SJSA1 (cell line): ENCODE results near the gene FBXO27. TPM values are rescaled to one million over a fixed set of nuclear protein-coding genes. Genes with fewer than 3 reads are reported as not detected.
"Not testable (repeated sequence)": the region's sequence is repeated elsewhere in the genome, so short reads cannot be mapped to it uniquely, and the experiment has no call there.

Experiments used
- DNase-seq, 2 experiments: peaks; one replicate each; pipeline ENCODE4 v3.0.0-alpha.2; 2015 to 2020; ENCODE audit warnings: low spot score in 2 of 2, low read depth in 1 of 2
- H3K27ac ChIP-seq: fragments of 250-450 bp; sonication (Bioruptor Pico); 2 replicates; pipeline ENCODE4 v1.5.1; 2020; ENCODE audit warnings: mild to moderate bottlenecking, moderate library complexity
- H3K27me3 ChIP-seq: fragments of 250-450 bp; sonication (Bioruptor Pico); replicated peaks from 2 replicates; pipeline ENCODE4 v1.5.1; 2020; ENCODE audit warnings: mild to moderate bottlenecking, moderate library complexity
- H3K36me3 ChIP-seq: fragments of 250-450 bp; sonication (Bioruptor Pico); 2 replicates; pipeline ENCODE4 v1.5.1; 2020; ENCODE audit warnings: mild to moderate bottlenecking
- H3K4me1 ChIP-seq: fragments of 250-450 bp; sonication (Bioruptor Pico); replicated peaks from 2 replicates; pipeline ENCODE4 v1.6.1; 2021; ENCODE audit warnings: mild to moderate bottlenecking
- H3K4me3 ChIP-seq: fragments of 250-450 bp; sonication (Bioruptor Pico); 2 replicates; pipeline ENCODE4 v1.5.1; 2020; ENCODE audit warnings: mild to moderate bottlenecking
- H3K9me3 ChIP-seq: fragments of 250-450 bp; sonication (Bioruptor Pico); replicated peaks from 2 replicates; pipeline ENCODE4 v1.5.1; 2020; ENCODE audit warnings: mild to moderate bottlenecking
- total RNA-seq: library from RNA; depleted of rRNA; stranded (reverse); fragments of >200 nt; shearing (Covaris generic); gene quantifications from 2 replicates; pipeline ENCODE4 v1.2.3, GENCODE V29; 2014; rRNA removed

The FBXO27 gene, protein sequence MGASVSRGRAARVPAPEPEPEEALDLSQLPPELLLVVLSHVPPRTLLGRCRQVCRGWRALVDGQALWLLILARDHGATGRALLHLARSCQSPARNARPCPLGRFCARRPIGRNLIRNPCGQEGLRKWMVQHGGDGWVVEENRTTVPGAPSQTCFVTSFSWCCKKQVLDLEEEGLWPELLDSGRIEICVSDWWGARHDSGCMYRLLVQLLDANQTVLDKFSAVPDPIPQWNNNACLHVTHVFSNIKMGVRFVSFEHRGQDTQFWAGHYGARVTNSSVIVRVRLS
- total RNA-seq = 1.5 TPM in 1 of 2 replicates, not detected in the other

DNA sequence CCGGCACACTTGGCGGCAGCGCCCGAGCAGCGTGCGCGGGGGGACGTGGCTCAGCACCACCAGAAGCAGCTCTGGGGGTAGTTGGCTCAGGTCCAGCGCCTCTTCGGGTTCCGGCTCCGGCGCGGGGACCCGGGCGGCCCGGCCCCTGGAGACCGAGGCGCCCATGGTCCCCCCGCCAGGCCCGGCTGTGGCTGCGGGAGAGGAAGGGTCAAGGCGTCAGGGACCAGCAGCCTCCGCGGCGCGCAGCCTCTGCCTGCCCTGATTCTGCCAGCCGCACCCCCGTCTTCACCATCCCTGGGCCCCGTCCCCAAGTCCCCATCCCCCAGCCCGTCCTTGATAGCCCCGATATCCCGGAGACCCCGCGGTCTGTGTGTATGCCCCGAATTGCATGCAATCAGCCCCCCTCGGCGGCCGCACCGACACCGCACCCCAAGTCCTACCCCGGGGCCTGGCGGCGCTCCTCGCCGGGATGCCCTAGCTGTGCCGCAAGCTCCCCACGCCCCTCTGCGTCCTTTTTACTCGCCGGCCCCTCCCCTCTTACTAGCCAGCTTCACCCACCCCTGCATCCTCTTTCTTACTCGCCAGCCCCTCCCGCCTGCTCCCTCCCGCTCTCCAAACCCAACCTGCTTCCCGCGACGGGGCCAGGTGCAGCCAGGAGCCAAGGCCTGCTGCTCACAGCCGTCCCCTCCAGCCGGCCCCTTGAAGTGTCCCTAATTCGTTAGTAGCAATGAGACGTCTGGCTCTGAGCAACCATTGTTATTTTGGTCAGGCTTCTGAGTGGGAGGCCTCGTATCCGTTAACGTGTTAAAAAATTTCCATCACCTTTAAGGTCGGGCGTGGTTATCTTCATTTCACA lies at the start of gene FBXO27:
Gene FBXO27 (minus strand): TSS at position 487 of the 856 bp plus-strand sequence. CDS start 322 bp downstream, at position 165.
- Histone ChIP-seq H3K4me3 (peak within 1 kb of the TSS; percentile 34), H3K36me3 (no peaks in the 10 kb centered on the region), H3K9me3 (no peaks in the 10 kb centered on the region), H3K27ac (no peak within 1 kb of the TSS), H3K4me1 (peaks cover 12% of the 10 kb centered on the region), H3K27me3 (peaks cover 28% of the 10 kb centered on the region)
- no peak for DNase-seq

GRCh38 chr19:39080431-39080830 lies 48.1 kb upstream of the FBXO27 start:
- Histone ChIP-seq H3K4me3 (no peak overlapping the region), H3K9me3 (no peaks in the 10 kb centered on the region), H3K4me1 (peaks cover 20% of the 10 kb centered on the region), H3K27ac (no peak overlapping the region), H3K27me3 (peaks cover 20% of the 10 kb centered on the region), H3K36me3 (no peaks in the 10 kb centered on the region)
- no peak for DNase-seq

DNA sequence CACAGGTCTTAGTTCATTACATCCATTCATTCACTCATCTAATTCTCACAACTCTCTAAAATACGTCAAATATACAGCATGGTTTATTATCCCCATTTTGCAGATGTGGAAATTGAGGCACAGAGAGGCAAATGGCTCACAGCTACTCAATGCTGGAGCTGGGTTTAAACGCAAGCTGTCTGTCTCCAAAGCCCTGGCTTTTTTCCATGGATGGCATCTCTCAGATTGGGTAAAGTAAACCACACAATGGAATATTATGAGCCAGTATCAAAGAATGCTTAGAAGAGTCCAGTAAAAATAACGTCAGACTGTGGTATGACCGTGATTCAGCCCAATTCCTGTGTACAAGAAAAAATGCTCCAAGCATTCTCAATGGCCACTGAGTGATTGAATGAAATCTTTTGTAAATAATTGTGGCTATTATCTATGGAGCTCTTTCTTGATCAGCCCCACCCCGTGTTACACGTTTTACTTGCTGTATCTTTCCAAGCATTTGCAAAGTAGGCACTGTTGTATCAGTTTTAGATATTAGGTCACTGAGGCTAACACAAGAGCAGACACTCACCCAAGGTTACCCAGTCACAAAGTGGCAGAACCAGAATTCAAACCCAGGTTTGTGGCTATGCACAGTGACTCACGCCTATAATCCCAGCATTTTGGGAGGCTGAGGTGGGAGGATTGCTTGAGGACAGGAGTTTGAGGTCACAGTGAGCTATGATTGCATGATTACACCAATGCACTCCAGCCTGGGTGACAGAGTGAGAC lies 46.3 kb upstream of the FBXO27 start:
- DNase-seq = peak; percentile 90 to 97
- H3K27ac ChIP-seq = peak overlapping the region; percentile 88
- no peaks in the 10 kb centered on the region for H3K9me3 ChIP-seq
- peaks cover 31% of the 10 kb centered on the region for H3K4me1 ChIP-seq
- H3K27me3 ChIP-seq = peaks cover 8% of the 10 kb centered on the region
- H3K4me3 ChIP-seq = no peak overlapping the region
- no peaks in the 10 kb centered on the region for H3K36me3 ChIP-seq

DNA sequence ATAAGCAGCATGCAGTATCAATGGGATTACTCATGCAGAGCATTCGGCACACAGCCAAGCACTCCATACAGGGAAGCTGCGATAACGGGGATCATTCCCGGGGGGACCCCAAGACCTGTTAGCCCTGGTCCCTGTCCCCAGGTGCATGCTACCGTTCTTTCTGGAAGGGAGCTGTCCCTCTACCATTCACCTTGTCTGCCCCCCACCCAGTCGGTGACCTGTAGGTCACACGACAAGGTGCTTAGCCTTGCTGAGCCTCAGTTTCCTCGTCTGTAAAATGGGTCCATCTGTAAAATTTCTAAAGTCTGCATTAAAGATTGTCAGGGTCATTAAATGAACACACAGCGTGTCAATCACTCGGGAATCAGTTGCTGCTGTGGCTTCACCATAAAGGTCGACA lies 45.0 kb upstream of the FBXO27 start:
- Histone ChIP-seq H3K9me3 (no peaks in the 10 kb centered on the region), H3K4me1 (peaks cover 41% of the 10 kb centered on the region), H3K4me3 (no peak overlapping the region), H3K27me3 (no peaks in the 10 kb centered on the region), H3K27ac (no peak overlapping the region), H3K36me3 (no peaks in the 10 kb centered on the region)
- no peak for DNase-seq

- no peaks in the 10 kb centered on the region for H3K36me3 ChIP-seq
- H3K4me1 ChIP-seq = peaks cover 55% of the 10 kb centered on the region
- no peak for DNase-seq
- H3K27ac ChIP-seq = no peak overlapping the region
- no peaks in the 10 kb centered on the region for H3K9me3 ChIP-seq
- no peaks in the 10 kb centered on the region for H3K27me3 ChIP-seq
- no peak overlapping the region for H3K4me3 ChIP-seq
These were observed 42.6 kb upstream of the FBXO27 start for GRCh38 chr19:39074942-39075341.

- no peak for DNase-seq
- Histone ChIP-seq H3K4me1 (peaks cover 48% of the 10 kb centered on the region), H3K27ac (peak overlapping the region; percentile 40), H3K27me3 (no peaks in the 10 kb centered on the region), H3K9me3 (no peaks in the 10 kb centered on the region), H3K36me3 (no peaks in the 10 kb centered on the region), H3K4me3 (no peak overlapping the region)
These were observed 41.9 kb upstream of the FBXO27 start for GRCh38 chr19:39074205-39074692.

DNA sequence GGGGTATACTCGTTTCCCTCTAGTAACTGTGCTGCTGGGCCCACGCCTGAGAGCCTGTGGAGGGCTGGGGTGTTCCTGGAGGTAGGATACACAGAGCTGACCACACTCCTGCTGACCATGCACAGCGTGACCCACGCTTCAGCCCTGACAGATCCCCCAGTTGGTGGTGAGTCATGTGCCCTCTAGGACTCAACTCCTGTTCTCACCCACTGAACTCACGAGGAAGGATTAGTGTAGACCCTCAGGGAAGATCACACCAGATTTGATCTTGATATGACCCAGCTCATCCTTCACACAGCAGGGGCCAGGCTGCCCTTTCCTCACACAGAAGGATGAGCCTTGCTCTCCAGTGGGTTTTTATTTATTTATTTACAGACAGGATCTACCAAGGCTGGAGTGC lies 38.5 kb upstream of the FBXO27 start:
- H3K4me1 ChIP-seq = peaks cover 34% of the 10 kb centered on the region
- no peaks in the 10 kb centered on the region for H3K9me3 ChIP-seq
- peak overlapping the region; percentile 28; the same call in 1 of the 2 replicates for H3K27ac ChIP-seq
- H3K36me3 ChIP-seq = no peaks in the 10 kb centered on the region
- peak; percentile 46 to 66 for DNase-seq
- H3K27me3 ChIP-seq = no peaks in the 10 kb centered on the region
- H3K4me3 ChIP-seq = no peak overlapping the region

DNA sequence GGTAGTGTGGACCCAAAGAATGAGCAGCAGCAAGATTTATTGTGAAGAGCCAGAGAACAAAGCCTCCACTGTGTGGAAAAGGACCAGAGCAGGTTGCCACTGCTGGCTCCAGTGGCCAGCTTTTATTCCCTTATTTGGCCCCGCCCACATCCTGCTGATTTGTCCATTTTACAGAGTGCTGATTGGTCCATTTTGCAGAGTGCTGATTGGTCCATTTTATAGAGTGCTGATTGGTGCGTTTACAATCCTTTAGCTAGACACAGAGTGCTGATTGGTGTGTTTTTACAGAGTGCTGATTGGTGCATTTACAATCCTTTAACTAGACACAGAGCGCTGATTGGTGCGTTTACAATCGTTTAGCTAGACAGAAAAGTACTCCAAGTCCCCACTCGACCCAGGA lies 35.9 kb upstream of the FBXO27 start:
- H3K4me1 ChIP-seq = peaks cover 36% of the 10 kb centered on the region
- H3K4me3 ChIP-seq, DNase-seq, H3K27ac ChIP-seq, H3K9me3 ChIP-seq, H3K36me3 ChIP-seq, H3K27me3 ChIP-seq: not testable (repeated sequence)

DNA sequence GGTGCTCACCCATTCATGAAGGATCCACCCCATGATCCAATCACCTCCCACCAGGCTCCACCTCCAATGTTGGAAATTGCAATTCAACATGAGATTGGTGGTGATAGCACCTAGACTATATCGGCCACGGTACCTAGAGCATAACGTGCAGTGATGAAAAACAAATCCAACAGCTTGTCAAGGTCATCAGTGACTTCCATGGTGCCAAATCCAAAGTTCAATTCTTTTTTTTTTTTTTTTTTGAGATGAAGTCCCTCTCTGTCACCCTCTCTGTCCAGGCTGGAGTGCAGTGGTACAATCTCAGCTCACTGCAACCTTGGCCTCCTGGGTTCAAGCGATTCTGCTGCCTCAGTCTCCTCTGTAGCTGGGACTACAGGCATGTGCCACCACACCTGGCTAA lies 34.8 kb upstream of the FBXO27 start:
- H3K9me3 ChIP-seq = no peaks in the 10 kb centered on the region
- peaks cover 30% of the 10 kb centered on the region for H3K4me1 ChIP-seq
- no peak for DNase-seq
- H3K36me3 ChIP-seq = no peaks in the 10 kb centered on the region
- no peaks in the 10 kb centered on the region for H3K27me3 ChIP-seq
- H3K27ac ChIP-seq = no peak overlapping the region
- H3K4me3 ChIP-seq = no peak overlapping the region

DNA sequence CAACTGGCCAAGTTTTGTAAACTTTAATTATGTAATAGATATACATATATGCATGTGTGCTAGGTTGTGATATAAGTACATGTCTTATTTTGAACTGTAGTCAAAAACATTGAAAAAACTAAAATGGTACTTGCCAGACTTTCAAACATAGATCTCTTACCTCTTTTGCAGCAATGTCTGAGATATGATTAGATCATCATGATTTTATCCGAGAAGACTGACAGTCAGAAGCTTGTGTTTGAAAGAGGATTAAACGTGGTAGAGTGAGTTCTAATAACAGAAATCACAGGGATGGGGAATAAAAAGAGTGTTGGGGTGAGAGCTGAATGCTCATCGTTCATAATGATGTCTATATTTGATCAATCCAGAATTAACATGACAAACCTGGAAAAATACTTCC lies 33.6 kb upstream of the FBXO27 start:
- no peak overlapping the region for H3K27ac ChIP-seq
- no peaks in the 10 kb centered on the region for H3K9me3 ChIP-seq
- H3K4me1 ChIP-seq = peaks cover 24% of the 10 kb centered on the region
- H3K27me3 ChIP-seq = no peaks in the 10 kb centered on the region
- no peak overlapping the region for H3K4me3 ChIP-seq
- no peaks in the 10 kb centered on the region for H3K36me3 ChIP-seq
- no peak for DNase-seq

- Histone ChIP-seq H3K27me3 (no peaks in the 10 kb centered on the region), H3K4me1 (peaks cover 16% of the 10 kb centered on the region), H3K9me3 (no peaks in the 10 kb centered on the region), H3K36me3 (no peaks in the 10 kb centered on the region), H3K4me3 (no peak overlapping the region), H3K27ac (peak overlapping the region; percentile 63)
- DNase-seq = peak in 1 of 2 experiments; percentile 53
These were observed 32.1 kb upstream of the FBXO27 start for GRCh38 chr19:39064405-39064804.

DNA sequence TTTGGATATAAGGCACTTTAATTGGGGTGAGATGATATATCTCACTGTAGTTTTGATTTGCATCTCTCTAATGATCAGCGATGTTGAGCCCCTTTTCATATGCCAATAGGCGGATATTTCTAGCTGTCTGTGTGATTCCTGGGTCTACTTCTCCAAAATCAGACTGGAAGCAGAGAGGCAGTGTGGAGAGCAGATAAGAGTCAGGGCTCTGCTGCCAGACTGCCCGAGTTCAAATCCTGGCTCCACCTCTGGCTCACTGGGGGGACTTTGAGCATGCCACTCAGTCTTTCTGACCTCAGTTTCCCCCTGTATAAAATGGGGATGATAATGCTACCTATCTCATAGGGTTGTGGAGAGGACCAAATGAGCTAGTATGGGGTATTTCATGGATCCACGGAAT lies 27.8 kb upstream of the FBXO27 start:
- Histone ChIP-seq H3K27me3 (no peaks in the 10 kb centered on the region), H3K9me3 (no peaks in the 10 kb centered on the region), H3K4me3 (no peak overlapping the region), H3K4me1 (peaks cover 16% of the 10 kb centered on the region), H3K36me3 (no peaks in the 10 kb centered on the region), H3K27ac (no peak overlapping the region)
- DNase-seq = no peak

- Histone ChIP-seq H3K27ac (no peak overlapping the region), H3K4me3 (no peak overlapping the region), H3K36me3 (no peaks in the 10 kb centered on the region), H3K4me1 (peaks cover 7% of the 10 kb centered on the region), H3K27me3 (no peaks in the 10 kb centered on the region), H3K9me3 (no peaks in the 10 kb centered on the region)
- DNase-seq = no peak
These were observed 27.0 kb upstream of the FBXO27 start for GRCh38 chr19:39059302-39059701.
